Sigmoid colon (tissue), 7 donors: Measurements from ENCODE around the gene EED. TPM values are rescaled to one million over a fixed set of nuclear protein-coding genes. Genes with fewer than 3 reads are reported as not detected.

Experiments
- DNase-seq: peaks from one replicate; pipeline ENCODE4 v3.0.0-alpha.2; 2019
- H3K27ac ChIP-seq, 4 donors: fragments of 200-600 bp; sonication (generic); one replicate each; pipeline ENCODE4 v1.5.1; 2016 to 2019; ENCODE audit warnings: mild to moderate bottlenecking in 1 of 4
- H3K27me3 ChIP-seq, 3 donors: fragments of 200-600 bp; sonication (generic); one replicate each; pipeline ENCODE4 v1.5.1; 2019; ENCODE audit warnings: mild to moderate bottlenecking in 1 of 3
- H3K36me3 ChIP-seq, 4 donors: fragments of 200-600 bp; sonication (generic); one replicate each; pipeline ENCODE4 v1.5.1; 2016 to 2019
- H3K4me1 ChIP-seq, 4 donors: fragments of 200-600 bp; sonication (generic); one replicate each; pipeline ENCODE4 v1.5.1; 2017 to 2019
- H3K4me3 ChIP-seq, 4 donors: fragments of 200-600 bp; sonication (generic); one replicate each; pipeline ENCODE4 v1.5.1; 2017 to 2019; ENCODE audit warnings: mild to moderate bottlenecking in 2 of 4, moderate library complexity in 1 of 4
- H3K9me3 ChIP-seq, 4 donors: fragments of 200-600 bp in 3 of 4; sonication (generic) in 3 of 4; one replicate each; pipeline versions ENCODE4 v1.5.1 to v1.6.1; 2013 to 2019
- EP300 ChIP-seq, 4 donors: sonication (generic); formaldehyde crosslinking; IDR thresholded peaks; one replicate each; pipeline ENCODE4 v1.6.1; 2017; ENCODE audit warnings: antibody characterized with exemption in 4 of 4
- POLR2A ChIP-seq, 2 donors: fragments of 450-650 bp; IDR thresholded peaks; one replicate each; pipeline ENCODE4 v1.6.1; 2016; ENCODE audit warnings: antibody characterized with exemption in 2 of 2, mild to moderate bottlenecking in 2 of 2, moderate library complexity in 2 of 2
- POLR2AphosphoS5 ChIP-seq, 4 donors: sonication (generic); formaldehyde crosslinking; IDR thresholded peaks; one replicate each; pipeline ENCODE4 v1.6.1; 2017; ENCODE audit warnings: antibody characterized with exemption in 4 of 4
- WGBS, 2 donors: extraction: QIAGEN DNeasy Blood & Tissue Kit; methylation state at CpG; one replicate each; pipeline ENCODE4 v1.1.7; 2013; 5-methylcytosine and 5-hydroxymethylcytosine counted together
- intact Hi-C: fragments of 100-400 bp; cut with DNase I; formaldehyde crosslinking; loops from one replicate; pipeline ENCODE4 v1.15.1; 2023
- polyA plus RNA-seq, 3 donors: library from polyadenylated mRNA; stranded (reverse); fragments of 200-250 nt; gene quantifications; one replicate each; pipeline ENCODE4 v1.2.3, GENCODE V29; 2013
- total RNA-seq, 4 donors: library from RNA; depleted of rRNA; stranded (reverse); fragments of >200 nt; gene quantifications; one replicate each; pipeline ENCODE4 v1.1.0, GENCODE V29; 2016
- TF ChIP-seq, protein P1 (sequence below), 4 experiments: fragments of 450-650 bp in 3 of 4; fragments of 200-600 bp in 1 of 4; IDR thresholded peaks; one replicate each; pipeline ENCODE4 v1.5.1; 2016 to 2019; ENCODE audit warnings: antibody characterized with exemption in 4 of 4, mild to moderate bottlenecking in 3 of 4, moderate library complexity in 2 of 4
- donor health status: healthy with polysubstance abuse.
- donor health status: Bipolar disorder and iron deficiency.
- donor health status: healthy.

EED gene
- total and polyA plus RNA-seq, 7 donors = 12.6 to 28.6 (median 18.2) TPM

DNA sequence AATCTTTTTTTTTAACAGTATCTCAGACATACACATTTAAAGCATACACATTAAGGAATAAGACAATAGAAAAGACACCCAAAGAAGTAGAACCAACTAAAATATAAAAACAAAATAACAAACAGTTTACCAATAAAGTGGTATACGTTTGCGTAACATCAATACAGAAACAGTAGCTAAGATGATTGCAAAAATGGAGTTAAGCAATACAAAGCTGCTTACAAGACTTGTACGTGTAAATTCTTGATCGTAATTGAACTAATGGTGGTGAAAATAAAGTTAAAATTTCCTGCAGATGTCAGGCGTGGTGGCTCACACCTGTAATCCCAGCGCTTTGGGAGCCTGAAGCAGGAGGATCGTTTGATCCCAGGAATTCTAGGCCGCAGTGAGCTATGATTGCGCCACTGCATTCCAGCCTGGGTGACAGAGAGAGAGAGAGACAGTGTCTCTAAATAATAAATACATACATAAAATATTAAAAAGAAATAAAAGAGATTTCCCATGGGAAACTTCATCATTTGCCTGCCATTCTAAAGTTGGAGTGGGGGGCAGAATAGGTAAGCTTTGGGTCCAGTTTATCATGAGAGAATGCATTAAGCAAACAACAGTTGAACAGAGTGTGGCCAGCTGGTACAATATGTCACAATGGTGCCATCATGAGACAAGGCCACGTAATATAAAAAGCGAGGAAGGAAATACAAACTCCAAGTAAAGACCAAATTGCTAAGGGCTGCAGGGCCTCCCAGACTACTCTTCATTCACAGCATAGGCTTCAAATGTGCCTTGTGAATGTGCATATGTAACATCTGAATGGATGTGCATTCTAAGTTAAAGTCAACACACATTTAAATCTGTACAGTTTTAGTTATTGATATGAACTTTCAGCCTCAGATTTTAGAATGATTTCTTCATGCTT lies 38.9 kb upstream of the EED start:
- 87 to 90% methylated on average over 11 of the region's 11 CpGs for WGBS, 2 donors
- Histone ChIP-seq H3K9me3 (no peaks in the 10 kb centered on the region), H3K36me3 (no peaks in the 10 kb centered on the region), H3K4me1 (peaks cover 0 to 3% (median 0%) of the 10 kb centered on the region in 4 donors), H3K27ac (no peak overlapping the region), H3K27me3 (no peaks in the 10 kb centered on the region), H3K4me3 (no peak overlapping the region)
- intact Hi-C loops = no loop called here
- no peak for TF ChIP-seq POLR2AphosphoS5 (IDR thresholded peaks at IDR 0.05)
- TF ChIP-seq, protein P1, sequence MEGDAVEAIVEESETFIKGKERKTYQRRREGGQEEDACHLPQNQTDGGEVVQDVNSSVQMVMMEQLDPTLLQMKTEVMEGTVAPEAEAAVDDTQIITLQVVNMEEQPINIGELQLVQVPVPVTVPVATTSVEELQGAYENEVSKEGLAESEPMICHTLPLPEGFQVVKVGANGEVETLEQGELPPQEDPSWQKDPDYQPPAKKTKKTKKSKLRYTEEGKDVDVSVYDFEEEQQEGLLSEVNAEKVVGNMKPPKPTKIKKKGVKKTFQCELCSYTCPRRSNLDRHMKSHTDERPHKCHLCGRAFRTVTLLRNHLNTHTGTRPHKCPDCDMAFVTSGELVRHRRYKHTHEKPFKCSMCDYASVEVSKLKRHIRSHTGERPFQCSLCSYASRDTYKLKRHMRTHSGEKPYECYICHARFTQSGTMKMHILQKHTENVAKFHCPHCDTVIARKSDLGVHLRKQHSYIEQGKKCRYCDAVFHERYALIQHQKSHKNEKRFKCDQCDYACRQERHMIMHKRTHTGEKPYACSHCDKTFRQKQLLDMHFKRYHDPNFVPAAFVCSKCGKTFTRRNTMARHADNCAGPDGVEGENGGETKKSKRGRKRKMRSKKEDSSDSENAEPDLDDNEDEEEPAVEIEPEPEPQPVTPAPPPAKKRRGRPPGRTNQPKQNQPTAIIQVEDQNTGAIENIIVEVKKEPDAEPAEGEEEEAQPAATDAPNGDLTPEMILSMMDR (IDR thresholded peaks at IDR 0.05) = no peak
- no peak for TF ChIP-seq POLR2A (IDR thresholded peaks at IDR 0.05)
- TF ChIP-seq EP300 (IDR thresholded peaks at IDR 0.05) = no peak
- DNase-seq = no peak

DNA sequence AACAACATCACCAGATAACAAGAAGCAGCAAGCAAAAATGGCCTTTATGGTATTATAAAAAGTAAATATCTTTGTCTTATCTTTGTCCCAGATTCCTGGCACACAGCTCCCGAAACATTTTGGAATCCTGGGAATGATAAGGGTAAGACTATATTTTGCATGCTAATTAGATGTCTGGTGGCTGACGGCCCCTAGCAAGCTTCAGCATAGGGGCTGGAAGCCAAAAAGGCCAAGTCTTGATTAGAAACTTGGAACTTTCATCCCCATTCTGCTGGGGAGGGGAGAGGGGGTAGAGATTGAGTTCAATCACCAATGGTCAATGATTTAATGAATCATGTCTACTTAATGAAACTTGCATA lies 38.2 kb upstream of the EED start:
- 60 to 78% methylated on average over 2 of the region's 2 CpGs for WGBS, 2 donors
- Histone ChIP-seq H3K9me3 (no peaks in the 10 kb centered on the region), H3K27ac (no peak overlapping the region), H3K27me3 (no peaks in the 10 kb centered on the region), H3K36me3 (no peaks in the 10 kb centered on the region), H3K4me1 (peaks cover 0 to 3% (median 0%) of the 10 kb centered on the region in 4 donors), H3K4me3 (no peak overlapping the region)
- intact Hi-C loops = no loop called here
- TF ChIP-seq POLR2AphosphoS5 (IDR thresholded peaks at IDR 0.05) (no peak), EP300 (IDR thresholded peaks at IDR 0.05) (no peak), POLR2A (IDR thresholded peaks at IDR 0.05) (no peak)
- TF ChIP-seq, protein P1 (IDR thresholded peaks at IDR 0.05) = no peak
- DNase-seq = no peak

DNA sequence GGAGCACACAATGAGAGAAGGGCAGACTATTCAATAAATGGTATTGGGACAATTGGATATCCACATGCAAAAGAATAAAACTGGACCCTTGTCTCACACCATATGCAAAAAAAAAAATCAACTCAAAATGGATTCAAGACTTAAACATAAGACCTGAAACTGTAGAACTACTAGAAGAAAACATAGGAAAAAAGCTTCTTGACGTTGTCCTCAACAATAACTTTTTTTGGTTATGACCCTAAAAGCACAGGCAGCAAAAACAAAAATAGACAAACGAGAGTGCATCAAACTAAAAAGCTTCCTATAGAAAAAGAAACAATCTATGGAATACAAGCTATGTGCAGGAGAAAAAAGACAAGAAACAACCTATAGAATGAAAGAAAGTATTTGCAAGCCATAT lies 37.1 kb upstream of the EED start:
- Histone ChIP-seq H3K9me3 (no peaks in the 10 kb centered on the region), H3K36me3 (no peaks in the 10 kb centered on the region), H3K4me3 (no peak overlapping the region), H3K27ac (no peak overlapping the region), H3K4me1 (no peaks in the 10 kb centered on the region), H3K27me3 (no peaks in the 10 kb centered on the region)
- intact Hi-C loops = no loop called here
- DNase-seq = no peak
- TF ChIP-seq EP300 (IDR thresholded peaks at IDR 0.05) = no peak
- WGBS, 2 donors = 95% methylated on average over 2 of the region's 2 CpGs

DNA sequence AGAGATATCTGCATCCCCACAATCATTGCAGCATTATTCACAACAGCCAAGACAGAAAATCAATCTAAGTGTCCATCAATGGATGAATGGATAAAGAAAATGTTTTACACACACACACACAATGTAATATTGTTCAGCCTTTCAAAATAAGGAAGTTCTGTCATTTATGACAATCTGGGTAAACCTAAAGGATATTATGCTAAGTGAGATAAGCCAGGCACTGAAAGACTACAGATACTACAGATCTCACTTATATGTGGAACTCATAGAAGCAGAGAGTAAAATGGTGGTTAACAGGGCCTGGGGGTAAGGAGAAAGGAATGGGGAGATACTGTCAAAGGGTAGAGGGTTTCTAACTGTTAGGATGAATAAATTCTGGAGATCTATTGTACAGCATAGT lies 36.0 kb upstream of the EED start:
- no peak for DNase-seq
- H3K27ac ChIP-seq = no peak overlapping the region
- no peaks in the 10 kb centered on the region for H3K4me1 ChIP-seq
- intact Hi-C loops = no loop called here
- no peak for TF ChIP-seq EP300 (IDR thresholded peaks at IDR 0.05)
- TF ChIP-seq, protein P1 (IDR thresholded peaks at IDR 0.05) = no peak
- no peak for TF ChIP-seq POLR2AphosphoS5 (IDR thresholded peaks at IDR 0.05)
- no peak for TF ChIP-seq POLR2A (IDR thresholded peaks at IDR 0.05)
- H3K27me3 ChIP-seq = no peaks in the 10 kb centered on the region
- no peak overlapping the region for H3K4me3 ChIP-seq
- no peaks in the 10 kb centered on the region for H3K36me3 ChIP-seq
- H3K9me3 ChIP-seq = no peaks in the 10 kb centered on the region

DNA sequence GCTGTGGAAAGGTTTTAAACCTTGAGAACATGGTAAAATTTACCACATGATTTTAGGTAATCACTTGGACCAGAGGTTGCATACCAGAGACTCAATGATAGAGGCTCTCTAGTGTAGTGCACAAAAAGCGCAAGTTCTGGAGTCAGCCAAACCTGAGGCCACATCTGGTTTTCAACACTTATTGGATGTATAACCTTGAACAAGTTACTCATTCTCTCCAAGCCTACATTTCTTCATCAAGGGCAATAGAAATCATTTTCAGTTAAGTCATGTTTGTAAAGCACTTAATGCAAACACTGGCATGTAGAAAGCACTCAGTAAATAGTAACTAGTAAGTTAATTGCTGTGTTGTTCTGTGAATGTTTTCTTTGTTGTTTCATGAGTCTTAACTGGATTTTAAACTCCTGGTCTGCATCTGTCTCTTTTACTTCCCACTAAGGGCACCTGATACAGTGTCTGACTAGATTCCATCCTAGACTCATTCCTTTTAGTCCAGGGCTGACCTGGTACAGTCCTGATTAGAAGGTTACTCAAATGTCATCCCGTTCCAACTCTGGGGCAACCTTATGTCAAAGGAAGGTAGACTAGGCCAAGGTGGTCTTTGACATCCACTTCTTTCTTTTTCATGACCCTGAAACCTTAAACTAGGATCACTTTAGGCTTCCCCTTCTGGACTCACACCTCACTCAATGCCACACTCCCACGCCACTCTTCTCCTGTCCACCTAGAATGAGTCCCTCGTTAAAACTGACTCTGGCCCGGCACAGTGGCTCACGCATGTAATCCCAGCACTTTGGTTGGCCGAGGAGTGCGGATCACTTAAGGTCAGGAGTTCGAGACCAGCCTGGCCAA lies 34.5 kb upstream of the EED start:
- H3K9me3 ChIP-seq = no peaks in the 10 kb centered on the region
- TF ChIP-seq EP300 (IDR thresholded peaks at IDR 0.05) (no peak), POLR2A (IDR thresholded peaks at IDR 0.05) (no peak), POLR2AphosphoS5 (IDR thresholded peaks at IDR 0.05) (no peak)
- TF ChIP-seq, protein P1 (IDR thresholded peaks at IDR 0.05) = no peak
- 89 to 95% methylated on average over 9 of the region's 9 CpGs for WGBS, 2 donors
- no peaks in the 10 kb centered on the region for H3K27me3 ChIP-seq
- no peak overlapping the region for H3K27ac ChIP-seq
- H3K4me1 ChIP-seq = no peaks in the 10 kb centered on the region
- intact Hi-C loops = loop anchor here (10.0 kb wide), 1 partner anchor 615 kb away; no protein-coding TSS in a partner anchor
- DNase-seq = no peak
- no peaks in the 10 kb centered on the region for H3K36me3 ChIP-seq
- H3K4me3 ChIP-seq = no peak overlapping the region
